BLaER1 treated with 17β-estradiol and CSF1 and Interleukin-3, amounts not matched to agents 10 nM and 100 nM (cell line): Measurements from ENCODE around the gene CTNNA1.

Source experiments
- H3K27ac ChIP-seq, 11 experiments: shearing (Covaris generic); formaldehyde crosslinking; 2 replicates each; pipeline ENCODE4 v1.8.1; 2022
- H3K27me3 ChIP-seq, 11 experiments: shearing (Covaris generic); formaldehyde crosslinking; 2 replicates each; pipeline ENCODE4 v1.8.1; 2022
- H3K36me3 ChIP-seq, 11 experiments: shearing (Covaris generic); formaldehyde crosslinking; 2 replicates each; pipeline ENCODE4 v1.8.1; 2022
- H3K4me1 ChIP-seq, 10 experiments: shearing (Covaris generic); formaldehyde crosslinking; 2 replicates each; pipeline ENCODE4 v1.8.1; 2022
- H3K4me2 ChIP-seq, 11 experiments: shearing (Covaris generic); formaldehyde crosslinking; 2 replicates each; pipeline ENCODE4 v1.8.1; 2022
- H3K4me3 ChIP-seq, 10 experiments: shearing (Covaris generic); formaldehyde crosslinking; 2 replicates each; pipeline ENCODE4 v1.8.1; 2022
- H3K9ac ChIP-seq, 11 experiments: shearing (Covaris generic); formaldehyde crosslinking; 2 replicates each; pipeline ENCODE4 v1.8.1; 2022
- H3K9me3 ChIP-seq, 11 experiments: shearing (Covaris generic); formaldehyde crosslinking; replicated peaks in 1 of 11; 2 replicates each; pipeline ENCODE4 v1.8.1; 2022
- H4K20me1 ChIP-seq, 11 experiments: shearing (Covaris generic); formaldehyde crosslinking; 2 replicates each; pipeline ENCODE4 v1.8.1; 2022
- Cebpa-rat ChIP-seq, 11 experiments: shearing (Covaris generic); IDR thresholded peaks; 2 replicates each; pipeline ENCODE4 v1.8.1; 2022

CTNNA1 gene

DNA sequence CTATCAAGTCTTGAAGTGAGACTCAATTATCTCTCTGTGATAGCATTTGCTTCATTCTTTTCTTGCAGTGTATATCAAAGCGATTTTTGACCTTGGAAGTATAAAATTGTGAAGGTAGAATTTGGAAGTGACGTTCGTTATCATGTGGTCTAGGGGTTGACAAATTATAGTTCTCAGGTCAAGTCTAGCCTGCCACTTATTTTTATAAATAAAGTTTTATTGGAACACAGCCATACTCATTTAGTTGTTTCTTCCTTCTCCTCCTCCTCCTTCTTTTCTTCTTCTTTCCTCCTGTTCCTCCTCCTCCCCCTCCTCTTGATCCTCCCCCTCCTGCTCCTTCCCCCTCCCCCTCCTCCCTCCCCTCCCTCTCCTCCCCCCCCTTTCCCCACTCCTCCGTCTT lies 83.9 kb downstream of the CTNNA1 start:
- Histone ChIP-seq H4K20me1 (peaks cover 12 to 97% (median 58%) of the 10 kb centered on the region in 11 experiments; a peak in 20 of 22 replicates), H3K9ac (no peak overlapping the region), H3K27ac (no peak overlapping the region), H3K4me3 (no peak overlapping the region), H3K4me1 (peaks cover 1 to 7% (median 3%) of the 10 kb centered on the region in 10 experiments), H3K4me2 (no peak overlapping the region), H3K27me3 (no peaks in the 10 kb centered on the region), H3K9me3 (peaks cover 0 to 9% (median 0%) of the 10 kb centered on the region in 11 experiments; a peak in 5 of 22 replicates), H3K36me3 (peaks cover 42 to 84% (median 53%) of the 10 kb centered on the region in 11 experiments; a peak in 21 of 22 replicates)
- no peak for TF ChIP-seq Cebpa-rat (IDR thresholded peaks at IDR 0.05)

DNA sequence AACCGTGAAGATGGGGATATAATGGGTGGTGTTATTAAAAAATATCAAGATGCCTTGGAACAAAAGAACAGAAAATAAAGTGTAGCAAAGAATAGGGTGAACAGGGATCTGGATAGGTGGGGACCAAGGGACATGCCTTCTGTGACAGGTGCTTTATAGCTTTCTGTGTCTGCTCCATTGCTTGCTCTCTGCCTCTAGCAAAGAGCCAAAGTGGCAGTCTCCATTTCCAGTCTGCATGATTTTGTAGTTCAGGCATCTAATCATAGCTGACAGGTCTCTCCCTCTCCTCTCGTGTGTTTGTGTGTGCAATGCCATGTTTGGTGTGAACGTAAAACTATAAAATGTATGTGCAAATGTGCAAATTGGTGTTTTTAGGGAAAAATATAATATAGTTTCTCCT lies 86.9 kb downstream of the CTNNA1 start:
- H3K4me3 ChIP-seq: no peak overlapping the region
- H3K27ac ChIP-seq: no peak overlapping the region
- H3K9ac ChIP-seq: no peak overlapping the region
- no peak for TF ChIP-seq Cebpa-rat (IDR thresholded peaks at IDR 0.05)
- H4K20me1 ChIP-seq: peaks cover 4 to 97% (median 59%) of the 10 kb centered on the region in 11 experiments; a peak in 17 of 22 replicates
- H3K27me3 ChIP-seq: no peaks in the 10 kb centered on the region
- no peak overlapping the region for H3K4me2 ChIP-seq
- peaks cover 26 to 67% (median 37%) of the 10 kb centered on the region in 11 experiments; a peak in 21 of 22 replicates for H3K36me3 ChIP-seq
- H3K9me3 ChIP-seq: peaks cover 0 to 5% (median 0%) of the 10 kb centered on the region in 11 experiments; a peak in 1 of 22 replicates
- H3K4me1 ChIP-seq: peaks cover 0 to 8% (median 5%) of the 10 kb centered on the region in 10 experiments; a peak in 7 of 20 replicates

DNA sequence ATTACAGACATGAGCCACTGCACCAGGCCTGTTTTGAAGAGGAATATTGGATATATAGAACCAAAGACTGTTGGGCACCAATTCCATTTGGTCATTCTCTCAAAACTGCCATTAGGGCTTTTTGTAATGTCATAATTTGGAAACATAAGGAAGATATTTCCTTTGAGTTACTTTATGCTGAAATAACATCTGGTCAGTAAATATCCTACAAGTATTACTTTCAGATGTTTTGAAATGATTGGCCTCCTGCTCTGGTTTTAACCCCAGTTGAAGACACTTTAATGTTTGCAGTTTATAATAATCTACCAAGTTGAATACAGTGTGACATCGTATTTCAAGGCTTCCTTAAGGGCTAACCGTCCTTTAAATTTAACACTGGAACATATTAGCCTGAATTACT lies 88.3 kb downstream of the CTNNA1 start:
- no peak overlapping the region for H3K4me2 ChIP-seq
- peaks cover under 1 to 97% (median 62%) of the 10 kb centered on the region in 11 experiments; a peak in 16 of 22 replicates for H4K20me1 ChIP-seq
- H3K36me3 ChIP-seq: peaks cover 23 to 62% (median 34%) of the 10 kb centered on the region in 11 experiments
- H3K9me3 ChIP-seq: peaks cover 0 to 5% (median 0%) of the 10 kb centered on the region in 11 experiments; a peak in 1 of 22 replicates
- H3K4me3 ChIP-seq: no peak overlapping the region
- H3K9ac ChIP-seq: no peak overlapping the region
- no peak for TF ChIP-seq Cebpa-rat (IDR thresholded peaks at IDR 0.05)
- H3K4me1 ChIP-seq: peaks cover 0 to 8% (median 5%) of the 10 kb centered on the region in 10 experiments; a peak in 7 of 20 replicates
- H3K27ac ChIP-seq: no peak overlapping the region
- no peaks in the 10 kb centered on the region for H3K27me3 ChIP-seq

DNA sequence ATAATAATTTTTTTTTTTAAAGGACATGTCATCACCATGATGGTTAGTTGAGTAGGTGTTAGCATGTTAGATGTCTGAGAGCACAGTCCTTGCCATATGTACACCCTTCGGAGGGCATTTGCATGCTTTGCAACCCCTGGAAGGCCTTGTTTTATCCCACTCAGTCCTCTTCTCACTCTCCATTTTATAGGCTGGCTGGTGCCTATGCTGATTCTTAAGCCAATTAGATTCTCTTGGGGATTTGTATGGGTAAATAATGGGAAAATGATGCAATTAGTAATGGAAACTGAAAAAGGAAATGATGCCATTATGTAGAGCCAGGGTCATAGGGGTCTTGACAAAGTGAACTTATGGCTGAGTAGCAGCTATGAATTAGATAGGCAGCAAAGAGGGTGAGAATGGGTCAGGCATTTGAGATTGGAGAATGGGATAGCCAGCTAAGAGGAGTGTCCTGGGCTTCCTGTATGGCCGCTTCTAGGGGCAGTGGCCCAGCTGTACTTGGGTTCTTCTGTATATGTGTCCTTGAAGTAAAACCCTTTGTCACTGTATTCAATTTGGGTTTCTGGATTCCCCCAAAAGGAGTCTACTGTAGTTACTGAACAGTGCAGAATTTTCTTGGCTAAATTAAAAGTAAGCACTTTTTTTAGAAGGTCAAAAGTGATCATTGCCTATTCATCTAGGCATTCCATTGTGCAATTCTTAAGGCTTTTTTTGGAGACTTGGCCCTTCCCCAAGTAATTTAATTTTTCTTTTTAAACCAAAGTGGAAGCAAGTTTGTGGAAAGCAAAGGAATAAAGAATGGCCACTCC lies 90.3 kb downstream of the CTNNA1 start:
- H3K4me1 ChIP-seq: peaks cover 0 to 8% (median 5%) of the 10 kb centered on the region in 10 experiments; a peak in 7 of 20 replicates

DNA sequence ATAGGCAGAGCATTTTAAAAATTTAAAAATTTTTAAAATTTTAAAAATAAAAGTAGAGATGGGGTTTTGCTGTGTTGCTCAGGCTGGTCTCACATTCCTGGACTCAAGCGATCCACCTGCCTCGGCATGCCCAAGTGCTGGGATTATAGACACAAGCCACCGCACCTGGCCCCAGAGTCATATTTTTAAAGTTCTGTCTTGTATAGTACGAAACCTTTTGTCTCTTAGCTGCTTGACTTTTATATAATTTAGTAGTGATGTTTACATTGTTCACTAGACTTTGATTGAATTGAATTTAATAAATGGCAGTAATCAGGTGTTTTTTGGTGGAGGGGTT lies 90.9 kb downstream of the CTNNA1 start:
- H3K27me3 ChIP-seq: no peaks in the 10 kb centered on the region
- H4K20me1 ChIP-seq: peaks cover 6 to 100% (median 67%) of the 10 kb centered on the region in 11 experiments; a peak in 17 of 22 replicates
- H3K4me3 ChIP-seq: no peak overlapping the region
- no peak overlapping the region for H3K27ac ChIP-seq
- no peak overlapping the region for H3K9ac ChIP-seq
- peaks cover 0 to 10% (median 5%) of the 10 kb centered on the region in 10 experiments; a peak in 8 of 20 replicates for H3K4me1 ChIP-seq
- H3K4me2 ChIP-seq: no peak overlapping the region
- peaks cover 0 to 5% (median 0%) of the 10 kb centered on the region in 11 experiments; a peak in 1 of 22 replicates for H3K9me3 ChIP-seq
- no peak for TF ChIP-seq Cebpa-rat (IDR thresholded peaks at IDR 0.05)
- H3K36me3 ChIP-seq: peaks cover 22 to 62% (median 32%) of the 10 kb centered on the region in 11 experiments

More for the DNA sequence above, 90.3 kb downstream of the CTNNA1 start:
- Histone ChIP-seq H3K9me3 (peaks cover 0 to 5% (median 0%) of the 10 kb centered on the region in 11 experiments; a peak in 1 of 22 replicates), H3K9ac (no peak overlapping the region), H3K36me3 (peaks cover 23 to 64% (median 31%) of the 10 kb centered on the region in 11 experiments), H3K27me3 (no peaks in the 10 kb centered on the region), H3K27ac (no peak overlapping the region), H4K20me1 (peaks cover 4 to 100% (median 67%) of the 10 kb centered on the region in 11 experiments; a peak in 17 of 22 replicates), H3K4me3 (no peak overlapping the region), H3K4me2 (peak overlapping the region in 3 of 11 experiments; percentile 0 to 23 (median 13); a peak in 2 of 22 replicates)
- TF ChIP-seq Cebpa-rat (IDR thresholded peaks at IDR 0.05): no peak

DNA sequence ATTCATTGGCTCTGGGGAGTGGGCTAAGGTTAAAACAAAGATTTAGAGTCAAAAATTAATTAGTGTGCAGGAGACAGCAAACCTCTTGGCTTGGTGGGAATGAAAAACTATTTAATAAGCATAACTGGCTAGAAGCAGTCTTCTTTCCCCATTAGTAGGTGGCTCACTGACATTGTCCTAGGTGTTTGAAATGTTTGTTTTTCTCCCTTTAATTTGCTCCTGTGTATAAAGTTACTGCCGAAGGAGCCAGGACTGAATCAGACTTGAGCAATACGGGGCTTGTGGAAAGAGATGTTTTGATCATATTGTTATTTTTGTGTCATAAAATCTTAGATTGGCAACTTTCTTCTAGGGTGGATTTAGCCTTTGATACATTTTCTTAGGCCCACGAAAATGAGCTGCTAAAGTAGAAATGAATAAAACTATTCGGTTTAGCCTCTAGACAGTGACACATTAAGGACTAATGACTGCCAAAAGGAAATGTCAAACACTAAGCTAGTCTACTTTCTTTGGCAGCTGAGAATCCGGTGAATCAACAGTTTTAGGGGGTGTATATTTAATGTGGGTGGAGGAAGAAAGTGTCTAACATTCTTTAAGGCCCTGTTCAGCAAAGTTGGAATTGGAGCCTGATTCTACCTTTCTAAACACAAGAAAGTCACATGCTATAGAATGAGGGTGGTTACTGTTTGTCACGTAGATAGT lies 91.7 kb downstream of the CTNNA1 start:
- H3K27ac ChIP-seq: no peak overlapping the region
- peaks cover 3 to 100% (median 66%) of the 10 kb centered on the region in 11 experiments; a peak in 17 of 22 replicates for H4K20me1 ChIP-seq
- H3K9ac ChIP-seq: no peak overlapping the region

DNA sequence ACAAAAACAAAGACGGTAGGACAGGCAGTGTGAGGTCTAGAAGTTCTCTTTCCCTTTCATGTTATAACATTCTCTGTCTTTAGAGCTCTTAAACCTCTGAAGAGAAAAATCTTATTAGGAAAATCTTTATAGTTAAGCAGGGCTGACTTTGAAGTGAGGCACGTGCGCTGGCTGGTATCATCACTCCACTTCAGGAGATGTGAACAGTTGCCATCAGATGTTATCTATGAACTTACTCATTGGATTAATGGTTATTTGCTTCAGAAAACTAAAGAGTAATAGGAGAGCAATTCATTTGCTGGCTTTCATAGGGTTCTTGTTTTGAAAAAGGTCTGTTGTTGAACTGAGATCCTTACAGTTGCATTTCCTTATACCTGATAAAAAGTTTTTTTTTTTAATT lies 96.2 kb downstream of the CTNNA1 start:
- Histone ChIP-seq H4K20me1 (peaks cover 7 to 100% (median 85%) of the 10 kb centered on the region in 11 experiments; a peak in 15 of 22 replicates), H3K27me3 (no peaks in the 10 kb centered on the region), H3K4me1 (peaks cover 0 to 14% (median 0%) of the 10 kb centered on the region in 10 experiments; a peak in 6 of 20 replicates), H3K36me3 (peaks cover 0 to 46% (median 22%) of the 10 kb centered on the region in 11 experiments; a peak in 14 of 22 replicates), H3K4me2 (no peak overlapping the region), H3K9ac (no peak overlapping the region), H3K4me3 (no peak overlapping the region), H3K27ac (no peak overlapping the region), H3K9me3 (no peaks in the 10 kb centered on the region)
- no peak for TF ChIP-seq Cebpa-rat (IDR thresholded peaks at IDR 0.05)

More for the DNA sequence above, 91.7 kb downstream of the CTNNA1 start:
- no peak overlapping the region for H3K4me3 ChIP-seq
- H3K36me3 ChIP-seq: peaks cover 19 to 54% (median 27%) of the 10 kb centered on the region in 11 experiments
- TF ChIP-seq Cebpa-rat (IDR thresholded peaks at IDR 0.05): no peak
- no peaks in the 10 kb centered on the region for H3K27me3 ChIP-seq
- H3K4me1 ChIP-seq: peaks cover 0 to 10% (median 5%) of the 10 kb centered on the region in 10 experiments; a peak in 8 of 20 replicates
- no peak overlapping the region for H3K4me2 ChIP-seq
- peaks cover 0 to 5% (median 0%) of the 10 kb centered on the region in 11 experiments; a peak in 1 of 22 replicates for H3K9me3 ChIP-seq

DNA sequence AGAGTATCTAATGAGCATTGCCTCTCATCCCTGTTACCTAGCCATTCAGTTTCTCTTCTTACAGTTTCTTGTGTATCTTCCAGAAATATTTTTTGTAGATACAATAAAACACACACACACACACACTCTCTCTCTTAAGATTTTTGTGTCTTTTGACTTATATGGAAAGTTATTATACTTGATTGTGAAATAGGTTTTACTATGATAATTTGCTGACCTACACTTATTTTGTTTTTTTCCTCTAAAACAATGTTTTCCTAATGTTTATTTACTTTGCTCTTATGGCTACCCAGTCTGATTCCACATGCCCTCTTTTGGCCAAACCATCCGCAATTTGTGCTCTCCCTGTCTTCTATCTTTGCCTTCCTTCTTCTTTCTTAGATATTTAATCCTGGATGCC lies 96.7 kb downstream of the CTNNA1 start:
- peaks cover 0 to 18% (median 0%) of the 10 kb centered on the region in 10 experiments; a peak in 6 of 20 replicates for H3K4me1 ChIP-seq
- H3K9me3 ChIP-seq: no peaks in the 10 kb centered on the region
- H3K9ac ChIP-seq: no peak overlapping the region
- H3K36me3 ChIP-seq: peaks cover 0 to 50% (median 22%) of the 10 kb centered on the region in 11 experiments; a peak in 17 of 22 replicates
- H3K27ac ChIP-seq: no peak overlapping the region
- H4K20me1 ChIP-seq: peaks cover 7 to 100% (median 87%) of the 10 kb centered on the region in 11 experiments; a peak in 15 of 22 replicates
- H3K4me3 ChIP-seq: no peak overlapping the region
- H3K4me2 ChIP-seq: no peak overlapping the region
- H3K27me3 ChIP-seq: no peaks in the 10 kb centered on the region
- no peak for TF ChIP-seq Cebpa-rat (IDR thresholded peaks at IDR 0.05)
